K562 (cell line): ENCODE results near the gene APOL3. TPM values are rescaled to one million over a fixed set of nuclear protein-coding genes. Genes with fewer than 3 reads are reported as not detected.

Source experiments
- ATAC-seq: fragments of 200-7000 bp; cut with Tn5 transposase; 3 replicates; pipeline ENCODE4 v1.9.1; 2020; ENCODE audit warnings: moderate library complexity
- BruUV-seq: library from RNA; stranded (reverse); fragments of 400-500 nt; replicated peaks from 2 replicates; lab custom pipeline; 2021; lab: Mats Ljungman, UMichigan
- CTCF ChIA-PET: fragments of 300-600 bp; formaldehyde crosslinking; extraction: SDS; loops from one replicate; lab custom pipeline; 2021; ENCODE audit warnings: low intra/inter-chr PET ratio; lab: Yijun Ruan, JAX
- POLR2A ChIA-PET: fragments of 300-600, 350-650 bp; sonication (Branson Sonifier 250); formaldehyde crosslinking; extraction: SDS; loops from one replicate; lab custom pipeline; 2021; ENCODE audit warnings: antibody characterized with exemption, inconsistent platforms; lab: Yijun Ruan, JAX
- DNase-seq, 4 experiments: peaks; one replicate each; pipeline versions ENCODE4 v3.0.0 to v3.0.0-alpha.2; 2011 to 2018; ENCODE audit warnings: low spot score in 3 of 4, mixed read lengths in 3 of 4; ENCODE audit errors: extremely low read depth in 1 of 4
- FAIRE-seq: peaks from 2 replicates; lab custom pipeline; 2011; peaks lifted over from hg19 to GRCh38; lab: Jason Lieb, UNC
- H2AFZ ChIP-seq: 2 replicates; pipeline ENCODE4 v1.6.0; 2011; ENCODE audit warnings: low read depth, low read length, control low read depth, inconsistent platforms
- H3K27ac ChIP-seq: fragments of 200-600 bp; 3 replicates; pipeline ENCODE4 v1.8.0; 2011; ENCODE audit warnings: low read depth, mild to moderate bottlenecking, control low read depth, inconsistent platforms, low read length, moderate library complexity, mixed read lengths; ENCODE audit errors: extremely low read depth
- H3K27me3 ChIP-seq, 2 experiments: fragments of 300-600 bp in 1 of 2; 2 replicates in 1 of 2; 3 replicates in 1 of 2; pipeline versions ENCODE4 v1.6.0 to v1.8.0; 2011; ENCODE audit warnings: inconsistent platforms in 2 of 2, low read length in 2 of 2, mild to moderate bottlenecking in 1 of 2, mixed read lengths in 1 of 2, moderate library complexity in 1 of 2; ENCODE audit not compliant: control insufficient read depth in 2 of 2, insufficient read depth in 2 of 2
- H3K36me3 ChIP-seq: fragments of 300-600 bp; 3 replicates; pipeline ENCODE4 v1.8.0; 2011; ENCODE audit warnings: mild to moderate bottlenecking, low read length, inconsistent platforms; ENCODE audit not compliant: control insufficient read depth, insufficient read depth
- H3K4me1 ChIP-seq, 2 experiments: fragments of 200-600 bp in 1 of 2; replicated peaks in 1 of 2; 2 replicates in 1 of 2; 3 replicates in 1 of 2; pipeline versions ENCODE4 v1.5.1 to v1.8.0; 2011; ENCODE audit warnings: inconsistent platforms in 2 of 2, low read length in 2 of 2, mild to moderate bottlenecking in 1 of 2, mixed read lengths in 1 of 2, moderate library complexity in 1 of 2; ENCODE audit not compliant: control insufficient read depth in 2 of 2, insufficient read depth in 2 of 2
- H3K4me2 ChIP-seq: 2 replicates; pipeline ENCODE4 v1.6.1; 2011; ENCODE audit warnings: low read length, control low read depth, inconsistent platforms, mixed read lengths; ENCODE audit not compliant: insufficient read depth
- H3K4me3 ChIP-seq: fragments of 200-600 bp; sonication (generic), shearing (Covaris generic); 2 replicates; pipeline ENCODE4 v1.5.1; 2016; ENCODE audit warnings: control low read depth, inconsistent platforms
- H3K79me2 ChIP-seq: fragments of 200-600 bp; 3 replicates; pipeline ENCODE4 v1.8.0; 2011; ENCODE audit warnings: low read length, inconsistent platforms; ENCODE audit not compliant: control insufficient read depth, insufficient read depth
- H3K9ac ChIP-seq, 2 experiments: 2 replicates each; pipeline versions ENCODE4 v1.6.0 to v1.6.1; 2011; ENCODE audit warnings: low read depth in 2 of 2, low read length in 2 of 2, control low read depth in 1 of 2, inconsistent platforms in 1 of 2, mild to moderate bottlenecking in 1 of 2, mixed read lengths in 1 of 2; ENCODE audit not compliant: insufficient read depth in 1 of 2
- H3K9me1 ChIP-seq: one replicate; pipeline ENCODE4 v1.6.0; 2011; ENCODE audit warnings: inconsistent platforms, mild to moderate bottlenecking, low read length, moderate library complexity; ENCODE audit not compliant: control insufficient read depth, insufficient read depth
- H3K9me3 ChIP-seq: replicated peaks from 2 replicates; pipeline ENCODE4 v1.5.1; 2011; ENCODE audit warnings: low read depth, low read length, inconsistent platforms; ENCODE audit not compliant: control insufficient read depth, insufficient read depth
- H4K20me1 ChIP-seq: replicated peaks from 2 replicates; pipeline ENCODE4 v1.6.1; 2011; ENCODE audit warnings: low read length, inconsistent platforms, mixed read lengths; ENCODE audit not compliant: control insufficient read depth, insufficient read depth
- BCLAF1 ChIP-seq, 2 experiments: fragments of 450-650 bp in 1 of 2; IDR thresholded peaks; 2 replicates each; pipeline ENCODE4 v1.6.1; 2011 to 2017; ENCODE audit warnings: low read depth in 2 of 2, antibody characterized with exemption in 1 of 2, borderline replicate concordance in 1 of 2, low read length in 1 of 2, mild to moderate bottlenecking in 1 of 2, mixed read lengths in 1 of 2; ENCODE audit not compliant: control insufficient read depth in 1 of 2
- CTCF ChIP-seq, 3 experiments: IDR thresholded peaks in 2 of 3; conservative IDR thresholded peaks in 1 of 3; 2 replicates each; pipeline ENCODE4 v1.5.1; 2011 to 2012; ENCODE audit warnings: low read length in 3 of 3, mild to moderate bottlenecking in 3 of 3, control low read depth in 2 of 3, improper control_type of control experiment in 1 of 3, inconsistent platforms in 1 of 3, low read depth in 1 of 3, mixed read lengths in 1 of 3, moderate library complexity in 1 of 3; ENCODE audit not compliant: insufficient read depth in 2 of 3
- CTCFL ChIP-seq: IDR thresholded peaks from 2 replicates; pipeline ENCODE4 v1.6.1; 2011; ENCODE audit warnings: borderline replicate concordance, low read depth, mild to moderate bottlenecking, moderate library complexity, low read length; ENCODE audit not compliant: insufficient read depth, poor library complexity, severe bottlenecking
- CXXC5 ChIP-seq: fragments of 250-450 bp; sonication (Bioruptor Pico); IDR thresholded peaks from 2 replicates; pipeline ENCODE4 v1.8.0; 2022; ENCODE audit warnings: inconsistent platforms, mild to moderate bottlenecking, moderate library complexity
- FOXJ3 ChIP-seq: sonication (generic); formaldehyde crosslinking; IDR thresholded peaks from 2 replicates; pipeline ENCODE4 v1.4.0; 2020; ENCODE audit warnings: mild to moderate bottlenecking, missing genetic modification reagents
- HCFC1 ChIP-seq: IDR thresholded peaks from 2 replicates; pipeline ENCODE4 v1.6.1; 2012; ENCODE audit warnings: low read depth, low read length, improper control_type of control experiment
- HDAC2 ChIP-seq: fragments of 450-650 bp; IDR thresholded peaks from 2 replicates; pipeline ENCODE4 v1.6.1; 2016; ENCODE audit warnings: mild to moderate bottlenecking
- HMG20A ChIP-seq: fragments of 450-650 bp; formaldehyde crosslinking; conservative IDR thresholded peaks from 2 replicates; pipeline ENCODE4 v1.4.0; 2020; ENCODE audit warnings: mild to moderate bottlenecking, mixed read lengths
- KHSRP ChIP-seq: fragments of 450-650 bp; IDR thresholded peaks from 2 replicates; pipeline ENCODE4 v1.6.1; 2017
- MTF1 ChIP-seq: fragments of 250-450 bp; sonication (Bioruptor Pico); IDR thresholded peaks from 2 replicates; pipeline ENCODE4 v1.9.0; 2021; ENCODE audit warnings: moderate library complexity, mild to moderate bottlenecking, inconsistent platforms, borderline replicate concordance
- RBM17 ChIP-seq: fragments of 200-400 bp; formaldehyde crosslinking; IDR thresholded peaks from 2 replicates; pipeline ENCODE4 v1.6.1; 2017; ENCODE audit warnings: low read depth, mild to moderate bottlenecking, low read length, borderline replicate concordance
- ZNF121 ChIP-seq: sonication (generic); formaldehyde crosslinking; conservative IDR thresholded peaks from 2 replicates; pipeline ENCODE4 v1.8.0; 2022; ENCODE audit warnings: missing genetic modification reagents
- ZNF212 ChIP-seq: fragments of 450-650 bp; formaldehyde crosslinking; IDR thresholded peaks from 2 replicates; pipeline ENCODE4 v1.4.0; 2020; ENCODE audit warnings: mild to moderate bottlenecking
- ZNF347 ChIP-seq: fragments of 450-650 bp; formaldehyde crosslinking; IDR thresholded peaks from 2 replicates; pipeline ENCODE4 v1.4.0; 2020; ENCODE audit warnings: low read depth, mild to moderate bottlenecking, moderate library complexity
- ZNF507 ChIP-seq: conservative IDR thresholded peaks from 2 replicates; pipeline ENCODE4 v1.6.1; 2017; ENCODE audit warnings: missing genetic modification characterization, missing compliant biosample characterization
- ZNF551 ChIP-seq: fragments of 250-450 bp; sonication (Bioruptor Pico); IDR thresholded peaks from 2 replicates; pipeline ENCODE4 v1.5.0; 2021; ENCODE audit warnings: mild to moderate bottlenecking, moderate library complexity
- ZSCAN29 ChIP-seq: fragments of 450-650 bp; IDR thresholded peaks from 2 replicates; pipeline ENCODE4 v1.6.1; 2017
- whole genome bisulfite sequencing: fragments of 100-300 bp; shearing (Covaris generic); methylation state at CpG from one replicate; pipeline ENCODE4 v1.1.6; 2016; ENCODE audit warnings: low coverage, mixed read lengths; ENCODE audit not compliant: insufficient coverage; ENCODE audit errors: missing lambda C conversion rate; 5-methylcytosine and 5-hydroxymethylcytosine counted together
- in situ Hi-C: fragments of 300-500 bp; cut with MboI; formaldehyde crosslinking; loops from 4 replicates; pipeline ENCODE4 v1.15.0; 2018; ENCODE audit warnings: inconsistent platforms, mixed read lengths
- intact Hi-C: fragments of 100-400 bp; cut with micrococcal nuclease; formaldehyde crosslinking; loops from 2 replicates; pipeline ENCODE4 v1.14.2; 2022
- polyA plus RNA-seq, 8 experiments: library from polyadenylated mRNA; depleted of rRNA in 4 of 8; stranded (reverse) in 5 of 8; unstranded in 3 of 8; fragments of >200 nt; fragmentation: Nextera tagmentation in 2 of 8; fragmentation: Illumina TruSeq in 1 of 8; extraction: Ambion mirVana in 2 of 8; extraction: Trizol in 1 of 8; gene quantifications; 2 replicates each; pipeline versions ENCODE4 v1.2.1 to v1.2.3, GENCODE V29; 2011 to 2014; ENCODE audit warnings: inconsistent platforms in 1 of 8, missing spikeins in 1 of 8
- total RNA-seq, 7 experiments: library from RNA; depleted of rRNA in 6 of 7; stranded (reverse); fragments of >200 nt in 6 of 7; fragmentation: Illumina TruSeq in 2 of 7; extraction: Trizol in 2 of 7; gene quantifications; 2 replicates each; pipeline versions ENCODE4 v1.2.1 to v1.2.3, GENCODE V29; 2011 to 2021; ENCODE audit warnings: low replicate concordance in 1 of 7

Gene APOL3
- total and polyA plus RNA-seq, 9 of the 15 experiments (the other 6 are each of a cell fraction or from before 2014, with no cell fraction given), result 0.25 to 1.1 (median 0.56) TPM; not detected in 1

GRCh38 chr22:36155702-36156101 is 4.9 kb downstream of the APOL3 start:
- H3K4me3 ChIP-seq, result no peak overlapping the region
- 46% methylated on average over 6 of the region's 7 CpGs for WGBS
- no peaks in the 10 kb centered on the region for H3K9me3 ChIP-seq
- DNase-seq (peak in 2 of 4 experiments; percentile 12 to 48), FAIRE-seq (peak; percentile 78), ATAC-seq (peak; percentile 60)
- CTCF ChIA-PET, result no interaction called here
- H3K9me1 ChIP-seq, result no peaks in the 10 kb centered on the region
- H3K27ac ChIP-seq, result no peak overlapping the region; the same call in 2 of the 3 replicates
- no TSS peak for BruUV-seq
- no peaks in the 10 kb centered on the region for H3K27me3 ChIP-seq
- H2AFZ ChIP-seq, result peak overlapping the region; percentile 78
- no peaks in the 10 kb centered on the region for H3K79me2 ChIP-seq
- in situ Hi-C loops, result no loop called here
- peaks cover 13 to 16% of the 10 kb centered on the region in 2 experiments for H3K4me1 ChIP-seq
- H3K36me3 ChIP-seq, result no peaks in the 10 kb centered on the region
- H4K20me1 ChIP-seq, result no peaks in the 10 kb centered on the region
- POLR2A ChIA-PET, result interaction anchor here (0.8 kb wide), 1 partner anchor 14 kb away, joined by 3 read pairs; no protein-coding TSS in a partner anchor
- H3K4me2 ChIP-seq, result peak overlapping the region; percentile 70; the same call in 1 of the 2 replicates
- intact Hi-C loops, result no loop called here
- H3K9ac ChIP-seq, result peak overlapping the region in 1 of 2 experiments; percentile 75; a peak in 2 of 4 replicates
- TF ChIP-seq FOXJ3 (CRISPR knock-in tag), result no peak
- TF ChIP-seq ZNF212 (CRISPR knock-in tag), result no peak
- no peak for TF ChIP-seq CXXC5 (CRISPR knock-in tag)
- TF ChIP-seq ZSCAN29, result no peak
- no peak for TF ChIP-seq MTF1 (CRISPR knock-in tag)
- no peak for TF ChIP-seq HCFC1
- no peak for TF ChIP-seq ZNF121
- no peak for TF ChIP-seq HDAC2
- no peak for TF ChIP-seq BCLAF1 (IDR thresholded peaks at IDR 0.05; ENCODE audit: borderline replicate concordance in 1 of 2, control insufficient read depth in 1 of 2, low read depth in 2 of 2, low read length in 1 of 2)
- no peak for TF ChIP-seq KHSRP
- TF ChIP-seq ZNF551 (CRISPR knock-in tag), result no peak
- TF ChIP-seq ZNF347 (CRISPR knock-in tag), result no peak
- no peak for TF ChIP-seq ZNF507 (tag)
- TF ChIP-seq HMG20A (CRISPR knock-in tag), result no peak
- TF ChIP-seq CTCFL, result no peak
- TF ChIP-seq RBM17, result no peak
- TF ChIP-seq CTCF (IDR thresholded peaks at IDR 0.05 in 2 of 3, conservative IDR thresholded peaks at IDR 0.05 in 1 of 3; ENCODE audit: insufficient read depth in 2 of 3, low read depth in 1 of 3, low read length in 3 of 3), result no peak
